ENCODE results near the gene CHADL.

GRCh38 chr22:41250127-41250526, 9.4 kb upstream of the CHADL start:
- no peak for TF ChIP-seq CTCF (IDR thresholded peaks at IDR 0.05; ENCODE audit: low read depth, low read length)
- TF ChIP-seq, protein P1, sequence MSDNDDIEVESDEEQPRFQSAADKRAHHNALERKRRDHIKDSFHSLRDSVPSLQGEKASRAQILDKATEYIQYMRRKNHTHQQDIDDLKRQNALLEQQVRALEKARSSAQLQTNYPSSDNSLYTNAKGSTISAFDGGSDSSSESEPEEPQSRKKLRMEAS (IDR thresholded peaks at IDR 0.05; ENCODE audit: low read depth, low read length): no peak
